ENCODE data around the gene FAM156B.
"Not testable (repeated sequence)": the region's sequence is repeated elsewhere in the genome, so short reads cannot be mapped to it uniquely, and the experiment has no call there.

Gene FAM156B, protein sequence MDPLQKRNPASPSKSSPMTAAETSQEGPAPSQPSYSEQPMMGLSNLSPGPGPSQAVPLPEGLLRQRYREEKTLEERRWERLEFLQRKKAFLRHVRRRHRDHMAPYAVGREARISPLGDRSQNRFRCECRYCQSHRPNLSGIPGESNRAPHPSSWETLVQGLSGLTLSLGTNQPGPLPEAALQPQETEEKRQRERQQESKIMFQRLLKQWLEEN

DNA sequence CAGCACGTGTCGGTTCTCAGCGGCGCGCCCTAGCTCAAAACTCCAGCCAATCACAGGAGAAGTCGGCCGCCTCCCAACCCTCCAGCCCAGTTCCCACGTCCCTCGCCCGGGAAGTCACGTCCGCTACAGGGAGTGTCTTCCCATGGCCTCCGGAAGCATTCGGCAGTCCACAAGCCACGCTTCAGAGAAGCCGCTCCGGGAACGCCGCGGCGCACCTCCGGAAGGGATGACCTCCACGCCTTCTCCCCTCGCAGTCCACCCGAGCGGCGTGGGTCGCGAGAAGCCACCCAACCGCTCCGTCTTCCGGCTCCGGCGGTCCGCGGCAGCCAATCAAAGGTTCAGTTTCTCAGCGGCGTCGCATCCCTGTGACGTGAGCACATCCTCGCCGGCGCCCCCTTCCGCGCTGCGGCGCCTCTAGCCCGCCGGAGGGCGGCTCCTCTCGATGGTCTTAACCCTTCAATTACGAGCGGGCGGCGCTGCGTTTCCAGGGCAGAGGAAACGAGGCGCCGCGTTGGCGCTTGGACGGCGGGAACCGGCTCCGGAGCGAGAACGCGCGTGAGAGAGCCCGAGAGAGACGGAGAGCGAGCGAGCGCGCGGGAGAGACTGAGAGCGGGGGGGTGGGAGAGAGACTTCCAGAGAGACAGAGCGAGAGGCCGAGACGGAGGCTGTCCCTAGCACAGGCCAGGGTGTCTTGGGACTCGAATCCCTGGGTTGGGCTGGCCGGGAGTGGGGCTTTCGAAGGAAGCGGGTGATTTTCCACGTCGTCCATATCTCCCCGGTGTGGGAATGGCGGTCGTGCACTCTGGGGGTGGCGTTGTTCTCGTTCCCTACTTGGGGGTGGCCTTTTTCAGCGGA is at the start of gene FAM156B:
Gene FAM156B (plus strand): TSS at position 476 of the 855 bp plus-strand sequence. CDS start 9,896 bp downstream, outside the sequence.
- DNase-seq, result not testable (repeated sequence)

DNA sequence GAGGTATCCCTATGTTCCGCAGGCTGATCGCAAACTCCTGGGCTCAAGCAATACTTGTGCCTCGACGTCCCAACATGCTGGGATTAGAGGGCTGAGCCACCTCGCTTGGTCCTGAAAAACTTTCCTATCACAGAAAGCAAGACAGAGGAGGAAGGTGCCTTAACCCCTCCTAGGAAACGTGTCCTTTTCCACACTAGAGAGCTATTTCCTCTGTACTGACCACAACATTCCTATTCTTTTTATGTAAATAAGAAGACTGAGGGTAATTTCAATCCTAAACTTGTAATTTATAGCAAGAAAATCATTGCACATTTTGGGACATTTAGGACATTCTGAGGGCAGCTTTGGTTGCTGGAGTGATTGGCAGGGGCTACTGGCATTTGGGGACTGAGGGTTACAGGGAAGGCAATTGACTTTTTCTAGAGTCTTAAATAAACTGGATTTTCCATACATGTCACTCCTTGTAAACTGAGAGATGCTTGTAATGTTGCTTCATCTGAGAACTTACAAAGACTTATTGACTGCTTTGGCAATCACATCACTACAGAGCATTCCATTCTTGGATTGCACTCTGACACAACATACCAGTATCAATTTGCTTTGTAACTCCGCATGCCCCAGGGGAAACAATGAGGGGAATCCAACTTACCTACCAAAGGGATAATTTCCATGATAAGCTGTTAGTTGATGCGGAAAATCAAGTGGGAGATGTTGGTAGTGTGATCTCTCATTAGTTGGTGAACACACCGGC is 44.8 kb upstream of the FAM156B start:
- DNase-seq, result no peak

DNA sequence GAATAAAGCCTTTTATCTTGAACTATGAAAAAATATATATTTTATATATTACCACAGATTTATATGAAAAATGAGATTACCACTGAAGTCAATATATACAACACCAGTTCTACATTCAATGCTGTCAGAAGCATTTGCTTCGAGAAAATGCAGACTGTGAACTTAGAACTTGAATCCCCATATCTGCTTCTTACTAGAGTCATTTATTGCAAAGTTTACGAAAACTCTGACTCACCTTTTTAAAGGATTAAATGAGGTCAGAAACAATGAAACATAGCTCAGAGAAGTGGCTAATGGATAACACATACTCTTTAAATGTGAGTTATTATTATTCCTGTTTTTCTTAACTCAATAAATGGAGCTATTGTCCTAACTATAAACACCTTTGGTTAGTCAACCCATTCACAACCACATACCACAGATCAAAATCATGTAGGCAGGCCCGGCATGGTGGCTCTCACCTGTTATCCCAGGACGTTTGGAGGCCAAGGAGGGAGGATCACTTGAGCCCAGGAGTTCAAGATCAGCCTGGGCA is 40.1 kb upstream of the FAM156B start:
- not testable (repeated sequence) for DNase-seq

DNA sequence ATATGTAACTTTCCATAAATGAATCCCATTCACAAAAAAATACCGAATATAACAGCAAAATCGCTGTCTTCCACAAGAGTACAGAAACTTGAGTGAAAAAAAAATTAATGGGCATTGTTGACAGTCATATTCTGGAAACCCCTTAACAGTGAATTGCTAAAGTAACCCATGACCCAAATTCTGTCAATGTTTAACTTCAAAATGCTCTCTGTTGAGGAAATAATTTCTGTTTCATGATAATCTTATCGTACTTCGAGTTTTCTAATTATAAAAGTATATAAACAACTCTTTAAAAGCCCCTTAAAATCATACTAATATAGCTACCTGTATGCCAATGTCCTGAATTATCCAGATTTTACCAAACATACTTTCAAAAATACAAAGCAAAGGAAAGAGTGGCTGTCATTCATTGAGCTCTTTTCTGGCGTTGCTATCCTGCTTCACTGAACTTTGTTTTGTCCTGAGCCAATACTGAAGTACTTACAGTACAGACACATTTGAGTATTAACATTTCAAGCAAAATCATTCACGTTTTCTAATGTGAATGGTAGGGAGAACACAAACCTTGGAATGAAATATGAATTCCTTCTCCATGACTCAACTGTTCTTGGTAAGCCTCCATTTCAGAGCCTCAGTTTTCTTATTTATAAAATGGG is 31.7 kb upstream of the FAM156B start:
- no peak for DNase-seq

DNA sequence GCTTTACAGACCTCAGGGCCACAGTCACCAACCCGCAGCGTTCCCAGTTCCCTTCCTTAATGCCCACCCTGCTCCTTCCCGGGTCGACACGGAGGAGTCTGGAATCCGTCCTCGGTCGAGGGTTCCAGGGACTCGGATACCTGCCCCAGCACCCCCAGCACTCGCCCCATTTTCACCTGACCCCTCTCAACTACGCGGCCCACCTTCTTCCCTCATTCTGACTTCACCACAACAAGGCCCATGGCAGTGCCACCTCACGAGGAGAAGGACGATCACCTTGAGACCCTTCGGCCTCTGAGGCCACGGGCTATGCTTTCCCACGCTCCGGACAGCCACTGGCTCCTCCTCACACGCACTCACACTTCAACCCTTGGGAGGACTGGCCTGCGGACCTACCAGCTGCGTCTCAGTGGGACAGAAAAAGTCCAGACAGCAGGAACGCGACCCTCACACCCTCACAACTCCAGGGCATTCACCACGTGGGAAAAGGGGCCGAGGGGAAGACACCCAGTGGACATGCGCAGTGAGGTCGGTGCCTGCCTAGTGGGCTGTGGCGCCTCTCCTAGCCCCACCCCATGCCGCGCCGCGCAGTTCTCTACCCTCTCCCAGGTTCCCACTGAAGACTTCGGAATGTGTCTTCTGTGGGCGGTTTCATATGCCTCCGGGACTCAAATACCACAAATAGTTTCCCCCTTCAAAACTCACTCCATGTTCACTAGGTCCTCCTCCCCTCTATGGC is 29.4 kb upstream of the FAM156B start, which contains the start of gene XAGE3:
Gene XAGE3 (minus strand): TSS at position 474 of the 739 bp plus-strand sequence. CDS start 950 bp downstream, outside the sequence.
- no peak for DNase-seq

DNA sequence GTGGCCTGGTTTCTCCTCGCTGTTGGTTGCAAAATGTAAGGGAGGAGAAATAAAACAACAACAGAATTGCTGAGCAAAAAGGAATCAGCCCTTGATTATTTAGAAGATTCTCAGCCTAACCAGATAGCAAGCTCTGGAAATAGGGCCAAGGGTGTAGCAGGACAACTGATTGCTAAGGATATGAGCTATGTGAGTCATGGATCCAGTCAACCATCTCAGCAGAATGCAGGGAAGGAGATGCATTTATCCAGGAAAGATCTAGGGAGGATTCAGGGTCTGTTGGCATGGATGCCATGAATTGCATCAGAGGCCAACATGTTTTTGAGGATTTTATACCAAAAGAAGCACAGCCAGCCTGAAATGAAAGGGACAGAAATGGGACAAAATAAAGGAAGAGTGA is 27.1 kb upstream of the FAM156B start:
- DNase-seq, result no peak

DNA sequence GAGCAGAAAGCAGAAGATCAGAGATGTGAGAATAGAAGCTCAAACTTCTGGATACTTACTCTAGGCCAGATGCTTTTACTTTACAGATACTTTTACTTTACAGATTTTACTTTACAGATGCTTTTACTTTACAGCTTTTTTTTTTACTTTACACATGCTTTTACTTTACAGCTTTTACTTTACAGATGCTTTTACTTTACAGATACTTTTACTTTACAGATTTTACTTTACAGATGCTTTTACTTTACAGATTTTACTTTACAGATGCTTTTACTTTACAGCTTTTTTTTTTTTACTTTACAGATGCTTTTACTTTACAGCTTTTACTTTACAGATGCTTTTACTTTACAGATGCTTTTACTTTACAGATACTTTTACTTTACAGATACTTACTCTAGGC is 23.3 kb upstream of the FAM156B start:
- not testable (repeated sequence) for DNase-seq

DNA sequence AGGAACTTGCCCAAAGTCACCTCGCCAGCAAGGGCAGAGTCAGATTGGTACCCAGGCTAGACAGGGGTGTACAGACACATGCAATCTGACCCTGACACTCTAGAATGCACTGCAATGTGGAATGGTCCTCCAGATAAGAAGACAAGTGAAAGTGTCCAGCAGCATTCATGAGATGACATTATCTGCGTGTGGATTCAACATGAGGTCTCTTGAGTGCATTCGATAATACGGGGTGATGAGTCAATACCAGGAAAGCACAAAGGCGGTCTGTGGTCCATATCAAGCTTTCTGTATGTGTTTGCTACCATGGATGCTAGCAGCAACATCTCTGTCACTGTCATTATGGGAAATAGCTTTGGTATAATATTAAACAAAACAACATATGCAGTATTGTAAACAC is 22.5 kb upstream of the FAM156B start:
- no peak for DNase-seq

DNA sequence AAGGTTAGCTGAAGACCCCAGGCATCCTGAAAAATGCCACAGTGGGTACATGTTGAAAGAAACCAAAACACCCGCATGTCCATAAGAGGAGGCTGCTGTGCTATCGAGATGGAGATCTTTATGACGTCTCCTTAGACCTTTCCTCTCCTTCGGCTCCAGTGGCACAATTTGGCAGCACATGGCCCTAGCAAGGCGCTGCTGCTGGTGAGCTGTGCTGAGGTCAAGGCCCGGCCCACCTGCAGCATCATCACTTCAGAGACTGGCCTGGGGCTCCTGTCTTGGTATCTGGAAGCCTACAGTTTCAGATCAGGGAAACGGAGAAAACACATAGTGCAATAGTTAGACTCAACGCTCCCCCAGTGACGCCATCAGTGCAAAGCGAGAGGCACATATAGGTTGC is 21.7 kb upstream of the FAM156B start:
- DNase-seq, result not testable (repeated sequence)

DNA sequence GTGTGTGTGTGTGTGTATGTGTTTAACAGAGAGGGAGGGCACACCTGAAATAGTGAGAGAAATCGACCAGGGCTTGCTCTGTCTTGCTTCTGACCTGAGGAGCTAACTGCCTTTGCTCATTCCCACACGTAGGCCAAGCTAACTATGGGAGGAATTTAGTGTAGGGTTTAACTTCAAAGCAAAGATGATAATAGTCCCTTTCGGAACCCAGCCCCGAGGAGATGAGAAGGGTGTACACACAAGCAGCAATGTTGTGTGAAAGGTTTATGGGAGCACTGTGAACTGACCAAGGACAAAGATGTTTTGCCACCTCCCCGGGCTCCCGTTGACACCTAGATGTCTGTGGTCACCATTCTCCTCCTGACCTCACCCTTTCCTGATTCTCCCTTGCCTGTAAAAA is 20.7 kb upstream of the FAM156B start:
- DNase-seq, result not testable (repeated sequence)

DNA sequence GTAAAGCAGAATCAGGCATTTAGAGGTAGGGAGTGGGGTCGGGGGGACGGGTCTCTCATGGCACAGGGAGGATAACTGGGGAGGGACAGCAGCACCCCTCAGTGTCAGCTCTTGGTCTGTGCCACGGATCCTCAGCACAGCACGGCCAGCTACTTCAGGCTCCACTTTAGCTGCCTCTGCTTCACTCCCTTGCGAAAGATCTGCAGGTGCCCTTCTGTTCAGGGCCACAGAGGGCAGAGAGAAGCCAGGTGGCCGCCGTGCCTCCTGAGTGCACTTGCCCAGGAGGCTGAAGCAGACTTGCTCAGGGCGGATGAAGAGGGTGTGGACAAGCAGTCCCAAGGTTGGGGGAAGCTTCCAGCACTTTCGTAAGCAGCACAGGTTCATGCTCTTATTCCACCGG is 9.7 kb upstream of the FAM156B start:
- DNase-seq, result not testable (repeated sequence)

DNA sequence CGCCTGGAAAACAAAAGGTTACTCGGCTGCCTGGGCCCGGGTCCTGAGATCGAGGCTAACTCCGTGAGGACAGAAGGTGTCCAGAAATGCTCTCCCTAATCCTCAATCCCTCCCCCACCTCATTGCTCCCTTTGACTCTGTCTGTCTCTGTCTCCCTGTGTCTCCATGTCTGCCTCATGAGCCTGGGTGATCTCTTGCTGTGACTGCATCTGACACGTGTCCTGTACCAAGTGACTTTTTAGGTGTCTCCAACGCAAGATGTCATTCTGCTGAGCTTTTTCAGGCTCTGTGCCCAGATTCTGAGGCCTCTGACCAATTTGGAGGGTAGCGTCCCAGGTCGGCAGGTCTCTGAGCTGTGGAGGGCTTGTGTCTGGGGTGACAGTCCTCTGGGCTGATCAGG is 9.0 kb upstream of the FAM156B start:
- DNase-seq, result not testable (repeated sequence)

DNA sequence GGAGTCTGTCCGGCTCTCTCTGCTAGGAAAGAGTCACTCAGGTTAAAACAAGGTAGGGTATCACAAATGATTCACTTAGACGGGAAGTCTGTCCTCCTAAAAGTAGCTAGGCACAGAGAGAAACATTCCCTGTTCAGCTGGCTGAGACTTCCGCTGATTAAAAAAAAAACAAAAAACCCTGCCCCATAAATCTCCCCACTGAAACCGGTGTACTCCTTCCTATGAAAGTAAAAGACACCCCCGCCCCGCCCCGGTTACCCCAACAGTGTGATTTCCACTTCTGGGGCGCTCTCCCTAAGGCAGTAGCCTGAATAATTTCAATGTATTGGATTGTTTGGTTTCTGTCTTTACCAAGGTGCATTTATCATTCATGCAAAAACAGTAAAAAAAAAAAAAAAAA is 692 bp upstream of the FAM156B start:
- DNase-seq, result not testable (repeated sequence)

DNA sequence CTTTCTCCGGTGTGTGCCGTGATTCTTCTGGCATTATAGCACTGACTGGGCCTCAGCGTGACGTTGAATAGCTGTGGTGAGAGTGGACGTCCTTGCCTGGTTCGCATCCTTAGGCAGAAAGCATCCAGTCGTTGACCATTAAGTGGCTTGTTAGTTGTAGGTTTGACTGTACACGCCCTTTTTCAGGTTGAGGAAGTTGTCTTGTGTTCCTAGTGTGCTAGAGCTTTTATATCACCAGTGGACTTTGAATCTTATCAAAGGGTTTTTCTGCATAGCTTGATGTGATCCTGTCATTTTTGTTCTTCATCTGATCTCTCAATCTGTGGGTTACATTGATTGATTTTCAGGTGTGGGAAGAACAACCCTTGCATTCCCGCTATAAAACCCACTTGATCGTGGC is 8.4 kb downstream of the FAM156B start:
- DNase-seq, result not testable (repeated sequence)

DNA sequence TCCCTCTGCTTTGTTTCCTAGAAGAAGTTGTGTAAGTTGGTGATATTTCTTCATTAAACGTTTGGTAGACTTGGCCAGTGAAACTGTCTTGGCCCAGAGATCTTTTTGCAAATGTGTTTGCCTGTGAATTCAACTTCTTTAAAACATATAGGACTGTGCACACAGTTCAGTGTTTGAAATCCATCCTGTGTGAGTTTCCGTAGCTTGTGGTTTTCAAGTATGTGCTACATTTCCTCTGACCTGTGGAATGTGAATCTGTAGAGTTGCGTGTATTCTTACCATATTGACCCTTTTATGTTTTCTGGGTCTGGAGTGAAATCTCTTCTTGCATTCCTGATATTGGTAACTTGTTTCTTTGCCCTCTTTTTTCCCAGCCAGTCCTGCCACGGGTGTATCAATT is 8.9 kb downstream of the FAM156B start:
- not testable (repeated sequence) for DNase-seq

DNA sequence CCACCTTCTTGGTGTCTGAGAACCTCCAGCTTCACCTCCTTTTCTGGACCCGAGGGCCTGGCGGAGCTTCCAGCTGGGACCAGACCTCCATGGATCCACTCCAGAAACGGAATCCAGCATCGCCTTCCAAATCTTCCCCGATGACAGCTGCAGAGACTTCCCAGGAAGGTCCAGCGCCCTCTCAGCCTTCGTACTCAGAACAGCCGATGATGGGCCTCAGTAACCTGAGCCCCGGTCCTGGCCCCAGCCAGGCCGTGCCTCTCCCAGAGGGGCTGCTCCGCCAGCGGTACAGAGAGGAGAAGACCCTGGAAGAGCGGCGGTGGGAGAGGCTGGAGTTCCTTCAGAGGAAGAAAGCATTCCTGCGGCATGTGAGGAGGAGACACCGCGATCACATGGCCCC is 10.0 kb downstream of the FAM156B start:
- not testable (repeated sequence) for DNase-seq

DNA sequence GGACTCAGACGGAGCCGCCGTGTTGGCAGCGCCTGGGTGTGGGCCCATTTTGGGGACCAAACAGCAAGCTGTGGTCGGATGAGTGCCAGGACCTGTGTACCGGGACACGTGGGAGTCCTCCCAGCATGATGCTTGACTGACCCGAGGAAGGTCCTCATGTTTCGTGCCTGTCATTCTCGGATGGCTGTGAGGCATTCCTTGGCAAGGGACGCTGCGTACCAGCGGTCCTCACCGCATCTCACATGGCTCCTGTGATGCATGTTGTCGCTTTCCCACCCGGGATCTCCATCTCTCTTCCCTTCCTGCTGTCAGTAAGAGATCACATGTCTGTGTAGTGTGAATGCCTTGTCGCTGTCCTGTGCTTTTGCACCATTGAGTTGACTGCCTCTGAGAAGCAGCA is 10.8 kb downstream of the FAM156B start:
- DNase-seq, result not testable (repeated sequence)

DNA sequence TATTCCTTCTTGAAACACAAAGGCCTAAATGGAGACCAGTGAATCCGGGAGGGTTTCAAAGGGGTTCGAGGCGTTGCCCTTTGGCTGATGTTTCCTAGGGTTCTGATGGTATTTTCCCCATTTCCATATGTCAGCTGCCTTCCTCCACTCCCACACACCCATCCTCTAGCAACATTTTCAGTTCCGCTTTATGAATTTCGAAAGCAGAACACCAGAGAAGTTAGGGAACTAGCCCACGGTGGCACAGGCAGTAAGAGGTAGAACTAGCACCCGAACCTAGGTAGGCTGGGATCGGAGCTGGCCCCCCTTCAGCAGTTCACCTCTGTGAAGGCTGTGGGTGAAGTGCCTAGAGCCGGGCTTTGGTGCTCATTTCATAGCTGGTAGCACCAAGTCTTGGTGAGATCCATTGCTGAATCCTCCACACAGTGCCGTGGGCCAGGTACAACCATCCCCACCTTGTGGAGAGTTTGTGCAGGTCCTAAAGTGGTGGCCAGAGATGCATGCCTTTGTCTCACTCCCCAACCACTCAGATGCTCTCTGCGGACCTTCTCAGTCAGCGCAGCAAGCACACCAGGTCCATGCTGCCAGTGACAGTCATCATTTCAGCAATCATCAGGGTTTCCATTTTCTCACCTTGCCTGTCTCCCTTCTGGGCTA is 12.3 kb downstream of the FAM156B start:
- DNase-seq, result not testable (repeated sequence)

DNA sequence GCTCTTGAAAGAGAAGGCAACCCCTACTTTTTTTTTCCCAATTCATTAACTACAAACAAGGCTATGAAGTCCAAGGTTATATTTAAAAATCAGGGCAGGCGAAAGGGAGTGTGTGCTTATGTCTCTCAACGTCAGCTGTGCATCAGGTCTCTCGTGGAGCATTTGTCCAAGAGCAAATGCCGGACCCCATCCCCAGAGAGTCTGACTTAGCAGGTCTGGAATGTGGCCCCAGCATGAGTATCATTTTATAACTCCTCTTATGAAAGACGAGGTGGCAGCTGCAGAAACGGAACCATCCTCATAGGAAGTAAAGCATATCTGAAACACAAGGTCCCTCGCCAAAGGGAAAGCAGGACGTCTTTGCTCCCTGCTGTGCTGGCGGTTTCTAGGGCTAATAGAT is 16.6 kb downstream of the FAM156B start:
- DNase-seq, result not testable (repeated sequence)

DNA sequence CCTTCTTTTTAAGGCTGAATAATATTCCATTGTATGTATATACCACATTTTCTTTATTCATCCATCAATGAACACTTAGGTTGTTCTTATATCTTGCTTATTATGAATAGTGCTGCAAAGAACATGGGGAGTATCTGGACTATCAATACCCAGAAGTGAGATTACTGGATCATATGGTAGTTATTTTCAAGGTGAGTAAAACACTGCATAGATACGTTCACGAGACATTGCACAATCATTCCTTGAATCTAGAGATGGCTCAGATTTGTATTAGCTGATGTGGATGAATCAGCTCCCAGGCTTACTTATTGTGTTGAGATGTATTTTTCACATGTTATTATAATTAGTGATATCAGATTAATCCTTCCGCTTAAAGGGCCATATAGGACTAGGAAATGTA is 17.6 kb downstream of the FAM156B start:
- DNase-seq, result not testable (repeated sequence)
